SK-N-MC (cell line): ENCODE data around the gene SLC1A3.

Source experiments
- DNase-seq: peaks from one replicate; pipeline ENCODE4 v3.0.0-alpha.2; 2011; ENCODE audit warnings: low read depth, low spot score
- H3K27ac ChIP-seq: fragments of 200-600 bp; sonication (generic); 2 replicates; pipeline ENCODE4 v1.5.1; 2016; ENCODE audit warnings: mixed run types
- H3K36me3 ChIP-seq: fragments of 200-600 bp; sonication (generic); 2 replicates; pipeline ENCODE4 v1.6.1; 2017; ENCODE audit warnings: antibody characterized with exemption, low read length, mixed read lengths; ENCODE audit not compliant: insufficient read depth
- H3K4me3 ChIP-seq: fragments of 200-600 bp; sonication (generic); 2 replicates; pipeline ENCODE4 v1.5.1; 2016
- H3K9ac ChIP-seq: fragments of 200-600 bp; sonication (generic); 2 replicates; pipeline ENCODE4 v1.8.0; 2017; ENCODE audit warnings: mixed run types, mixed read lengths; ENCODE audit not compliant: insufficient read length
- H3K9me3 ChIP-seq: fragments of 200-600 bp; sonication (generic); 2 replicates; pipeline ENCODE4 v1.6.1; 2017; ENCODE audit warnings: low read depth, mild to moderate bottlenecking, antibody characterized with exemption, low read length, moderate library complexity, mixed read lengths
- EZH2 ChIP-seq: fragments of 200-600 bp; sonication (generic); IDR thresholded peaks from one replicate; pipeline ENCODE4 v1.6.1; 2017; ENCODE audit warnings: antibody characterized with exemption
- FOXP2 ChIP-seq: optimal IDR thresholded peaks from 2 replicates; pipeline ENCODE3; 2011; ENCODE audit warnings: mild to moderate bottlenecking, moderate library complexity; ENCODE audit not compliant: insufficient read depth; ENCODE audit errors: extremely low read length, control extremely low read depth
- POLR2AphosphoS5 ChIP-seq: IDR thresholded peaks from 2 replicates; pipeline ENCODE4 v1.6.1; 2012; ENCODE audit warnings: mild to moderate bottlenecking, low read depth, low read length, borderline replicate concordance

The SLC1A3 gene

GRCh38 chr5:36688722-36689121 is 82.3 kb downstream of the SLC1A3 start:
- no peak for DNase-seq
- no peak overlapping the region for H3K9ac ChIP-seq
- no peak overlapping the region for H3K27ac ChIP-seq
- no peak for TF ChIP-seq EZH2
- no peak for TF ChIP-seq POLR2AphosphoS5
- TF ChIP-seq FOXP2, result no peak
- no peak overlapping the region for H3K4me3 ChIP-seq
- H3K9me3 ChIP-seq, result no peaks in the 10 kb centered on the region
- no peaks in the 10 kb centered on the region for H3K36me3 ChIP-seq

- no peak overlapping the region for H3K27ac ChIP-seq
- no peaks in the 10 kb centered on the region for H3K9me3 ChIP-seq
- DNase-seq, result no peak
- no peaks in the 10 kb centered on the region for H3K36me3 ChIP-seq
- TF ChIP-seq POLR2AphosphoS5, result no peak
- TF ChIP-seq FOXP2, result no peak
- TF ChIP-seq EZH2, result no peak
- no peak overlapping the region for H3K9ac ChIP-seq
- no peak overlapping the region for H3K4me3 ChIP-seq
Measured at GRCh38 chr5:36689225-36689624, 82.8 kb downstream of the SLC1A3 start.

- H3K9me3 ChIP-seq, result no peaks in the 10 kb centered on the region
- H3K4me3 ChIP-seq, result no peak overlapping the region
- no peak overlapping the region for H3K27ac ChIP-seq
- H3K9ac ChIP-seq, result no peak overlapping the region
- no peak for TF ChIP-seq FOXP2
- no peak for TF ChIP-seq POLR2AphosphoS5
- TF ChIP-seq EZH2, result no peak
- DNase-seq, result no peak
- H3K36me3 ChIP-seq, result no peaks in the 10 kb centered on the region
Measured at GRCh38 chr5:36690041-36690961, 83.9 kb downstream of the SLC1A3 start.

- Histone ChIP-seq H3K4me3 (no peak overlapping the region), H3K27ac (no peak overlapping the region), H3K9me3 (no peaks in the 10 kb centered on the region), H3K36me3 (no peaks in the 10 kb centered on the region), H3K9ac (no peak overlapping the region)
- TF ChIP-seq FOXP2 (no peak), EZH2 (no peak)
- DNase-seq, result no peak
Measured at GRCh38 chr5:36691226-36691625, 84.8 kb downstream of the SLC1A3 start.

GRCh38 chr5:36691696-36692371 is 85.4 kb downstream of the SLC1A3 start:
- TF ChIP-seq POLR2AphosphoS5, result no peak
- no peak for TF ChIP-seq EZH2
- TF ChIP-seq FOXP2, result no peak
- H3K36me3 ChIP-seq, result no peaks in the 10 kb centered on the region
- no peak overlapping the region for H3K27ac ChIP-seq
- H3K9me3 ChIP-seq, result no peaks in the 10 kb centered on the region
- H3K4me3 ChIP-seq, result no peak overlapping the region
- no peak overlapping the region for H3K9ac ChIP-seq
- DNase-seq, result no peak

GRCh38 chr5:36692791-36693763 is 86.7 kb downstream of the SLC1A3 start:
- DNase-seq, result no peak
- no peak overlapping the region for H3K9ac ChIP-seq
- no peaks in the 10 kb centered on the region for H3K36me3 ChIP-seq
- no peaks in the 10 kb centered on the region for H3K9me3 ChIP-seq
- H3K4me3 ChIP-seq, result no peak overlapping the region
- no peak overlapping the region for H3K27ac ChIP-seq
- no peak for TF ChIP-seq POLR2AphosphoS5
- TF ChIP-seq EZH2, result no peak
- no peak for TF ChIP-seq FOXP2

GRCh38 chr5:36694351-36694750 is 87.9 kb downstream of the SLC1A3 start:
- Histone ChIP-seq H3K9ac (no peak overlapping the region), H3K4me3 (no peak overlapping the region), H3K27ac (no peak overlapping the region), H3K36me3 (no peaks in the 10 kb centered on the region), H3K9me3 (no peaks in the 10 kb centered on the region)
- no peak for DNase-seq
- TF ChIP-seq FOXP2, result no peak
- TF ChIP-seq EZH2, result no peak
- no peak for TF ChIP-seq POLR2AphosphoS5
